Measurements from ENCODE around the gene HIPK2. TPM values are rescaled to one million over a fixed set of nuclear protein-coding genes. Genes with fewer than 3 reads are reported as not detected.

HIPK2 gene
- total RNA-seq, 1 donor from 2014 or later: 186 TPM

DNA sequence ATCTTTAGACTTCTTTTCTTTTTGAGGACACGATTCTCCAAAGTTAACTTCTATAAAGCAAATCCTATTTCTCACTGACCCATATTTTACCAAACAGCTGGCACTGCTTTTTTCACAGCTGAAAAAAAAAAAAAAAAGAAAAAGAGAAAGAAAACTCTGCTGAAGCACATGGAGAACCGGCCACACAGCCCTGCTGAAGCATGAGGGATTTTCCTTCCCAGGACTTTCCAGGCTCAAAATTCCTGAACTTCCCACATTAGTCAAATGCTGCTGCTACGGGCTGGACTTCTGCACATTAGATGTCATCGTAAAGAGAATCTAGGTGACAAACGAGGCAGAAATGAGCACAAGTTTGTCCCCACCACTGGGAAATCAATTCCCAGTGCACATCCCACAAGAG lies 25.2 kb downstream of the HIPK2 start:
- no peak for DNase-seq (ENCODE audit: low read depth)

DNA sequence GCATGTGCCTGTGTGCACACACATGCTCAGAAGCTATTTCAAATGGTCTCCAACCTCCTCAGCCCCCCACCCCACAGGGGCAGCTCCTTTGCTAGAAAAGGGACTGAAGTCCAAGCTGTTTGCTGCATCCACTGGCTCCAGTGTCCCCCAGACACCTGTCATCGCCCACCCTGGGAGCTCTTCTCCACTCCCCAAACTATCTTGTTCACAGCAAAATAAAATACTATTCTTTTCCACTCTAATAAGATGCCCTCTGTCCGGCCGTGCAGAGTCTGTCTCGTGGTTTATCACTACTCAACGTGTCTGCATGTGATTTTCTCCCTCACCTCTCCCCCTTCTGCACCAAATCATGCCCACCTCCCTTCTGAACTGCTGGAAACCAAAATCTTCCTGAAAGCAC lies 25.6 kb downstream of the HIPK2 start:
- DNase-seq (ENCODE audit: low read depth): no peak

DNA sequence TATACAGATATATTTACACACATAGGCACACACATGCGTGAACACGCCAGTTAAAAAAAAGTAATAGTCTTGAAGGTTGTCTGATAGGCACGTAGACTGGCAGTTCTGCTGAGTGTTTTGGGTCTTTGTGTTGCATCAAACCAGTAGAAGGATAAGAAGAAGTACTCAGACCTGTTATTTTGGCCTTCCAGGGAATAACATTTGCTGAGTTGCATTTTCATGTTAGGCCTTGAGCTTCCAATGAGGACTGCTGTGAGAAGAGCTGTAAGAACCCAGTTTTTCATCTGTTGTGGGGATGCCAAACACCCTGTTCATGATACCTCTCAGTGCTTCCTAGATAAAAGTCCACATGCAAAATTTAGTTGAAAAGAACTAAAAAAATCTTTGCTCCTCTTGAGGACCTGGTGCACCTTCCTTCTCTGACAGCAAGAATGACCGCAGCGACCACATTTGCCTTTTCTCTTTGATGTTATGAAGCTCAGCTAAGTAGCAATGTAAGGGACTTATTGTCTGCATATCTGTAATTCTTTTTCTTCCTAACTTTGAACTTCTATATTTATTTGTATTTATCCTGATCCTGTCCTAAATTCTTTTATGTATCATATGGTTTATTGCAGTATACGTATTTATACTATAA lies 27.2 kb downstream of the HIPK2 start:
- no peak for DNase-seq (ENCODE audit: low read depth)

DNA sequence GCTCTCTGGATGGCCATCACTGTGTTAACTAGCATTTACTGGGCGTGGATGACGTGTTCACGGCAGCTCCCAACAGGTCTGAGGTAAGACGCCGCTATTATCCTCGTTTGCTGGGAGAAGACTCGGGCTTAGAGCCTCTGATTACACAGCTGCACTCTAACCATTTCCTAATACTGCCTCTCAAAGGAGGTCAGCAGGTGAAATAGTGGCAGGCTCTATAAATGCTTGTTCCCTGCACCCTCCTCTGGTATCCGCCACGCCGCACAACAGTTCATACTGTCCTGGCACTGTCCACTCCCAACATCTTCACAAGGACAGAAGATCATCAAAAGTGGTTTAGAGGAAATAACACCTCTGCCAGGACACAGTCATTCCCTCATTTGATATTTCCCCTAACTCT lies 28.3 kb downstream of the HIPK2 start:
- DNase-seq (ENCODE audit: low read depth): no peak

DNA sequence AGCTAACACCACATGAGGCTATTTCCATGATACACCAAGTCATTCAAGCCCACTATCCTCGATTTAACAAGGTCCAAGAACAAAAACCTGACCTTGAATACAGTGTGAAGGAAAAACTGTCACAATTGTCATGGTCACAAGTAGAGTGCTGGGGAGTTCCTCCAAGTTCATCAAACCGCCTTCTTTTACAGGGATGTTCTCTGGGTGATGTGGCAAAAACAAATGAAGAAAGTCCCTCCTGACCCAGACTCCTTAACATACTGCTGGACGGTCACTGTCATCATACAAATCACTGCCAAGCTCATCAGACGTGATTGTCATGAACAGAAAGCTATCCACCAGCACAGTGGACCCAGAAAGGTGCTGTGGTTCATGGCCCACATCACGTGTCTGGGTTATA lies 28.9 kb downstream of the HIPK2 start:
- no peak for DNase-seq (ENCODE audit: low read depth)

DNA sequence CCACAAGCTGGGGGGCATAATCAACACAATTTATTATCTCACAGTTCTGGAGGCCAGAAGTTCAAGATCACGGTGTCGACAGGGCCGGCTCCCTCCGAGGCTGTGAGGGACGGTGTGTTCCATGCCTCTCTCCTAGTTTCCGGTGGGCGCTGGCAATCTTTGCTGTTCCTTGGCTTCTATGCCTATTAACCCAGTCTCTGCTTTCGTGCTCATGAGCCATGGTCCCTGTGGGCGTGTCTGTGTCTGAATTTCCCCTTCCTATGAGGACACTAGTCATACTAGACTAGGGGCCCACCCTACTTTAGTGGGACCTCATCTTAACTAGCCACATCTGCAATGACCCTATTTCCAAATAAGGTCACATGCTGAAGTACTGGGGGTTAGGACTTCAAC lies 29.4 kb downstream of the HIPK2 start:
- no peak for DNase-seq (ENCODE audit: low read depth)

DNA sequence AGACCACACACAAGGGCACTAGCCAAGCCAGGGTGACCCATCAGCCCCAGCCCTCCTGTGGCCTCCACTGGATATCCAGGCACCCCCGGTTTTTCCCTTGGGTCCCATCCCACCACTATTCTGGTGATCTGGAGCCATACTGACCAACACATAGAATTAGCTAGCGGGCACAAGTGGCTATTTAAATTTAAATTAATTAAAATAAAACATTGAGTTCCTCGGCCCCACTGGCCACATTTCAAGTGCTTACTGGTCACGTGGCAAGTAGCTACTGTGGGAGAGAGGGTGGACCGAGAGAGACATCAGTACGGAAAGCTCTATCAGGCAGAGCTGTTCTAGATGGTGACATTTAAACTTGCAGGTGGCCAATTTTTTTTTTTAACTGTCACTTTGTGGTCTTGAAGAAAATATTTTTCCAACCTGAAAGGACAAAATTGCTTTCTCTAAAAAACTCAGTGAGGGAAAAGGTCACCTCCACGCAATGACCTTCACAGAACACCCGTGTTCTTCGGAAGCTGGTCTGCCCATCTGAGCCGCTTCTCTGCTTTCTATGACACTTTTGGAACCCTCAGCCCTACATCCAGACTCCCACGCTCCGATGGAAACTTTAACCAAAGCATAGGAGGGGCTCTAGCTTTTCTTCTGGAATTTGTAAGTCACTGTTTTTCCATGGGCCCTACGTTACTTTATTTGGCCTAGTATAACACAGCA lies 30.0 kb downstream of the HIPK2 start:
- no peak for DNase-seq (ENCODE audit: low read depth)

DNA sequence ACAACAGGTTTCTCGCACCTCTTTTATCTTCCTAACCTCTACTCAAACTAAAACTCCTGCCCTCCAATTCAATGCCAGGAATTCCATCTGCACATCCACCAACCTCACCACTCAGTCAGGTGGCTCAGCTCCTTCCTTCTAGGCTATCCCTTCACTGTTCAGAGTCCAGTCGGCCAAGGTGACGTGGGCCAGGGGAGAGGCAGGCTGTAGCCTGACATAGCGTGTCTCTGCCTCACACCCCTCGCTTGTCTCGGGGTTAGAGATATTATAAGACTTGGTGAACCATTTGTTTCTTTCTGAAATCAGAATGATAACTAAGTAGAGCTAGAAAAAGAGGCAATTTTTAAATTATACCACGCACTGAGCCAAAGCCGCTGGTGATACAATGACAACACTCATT lies 31.1 kb downstream of the HIPK2 start:
- DNase-seq (ENCODE audit: low read depth): no peak

DNA sequence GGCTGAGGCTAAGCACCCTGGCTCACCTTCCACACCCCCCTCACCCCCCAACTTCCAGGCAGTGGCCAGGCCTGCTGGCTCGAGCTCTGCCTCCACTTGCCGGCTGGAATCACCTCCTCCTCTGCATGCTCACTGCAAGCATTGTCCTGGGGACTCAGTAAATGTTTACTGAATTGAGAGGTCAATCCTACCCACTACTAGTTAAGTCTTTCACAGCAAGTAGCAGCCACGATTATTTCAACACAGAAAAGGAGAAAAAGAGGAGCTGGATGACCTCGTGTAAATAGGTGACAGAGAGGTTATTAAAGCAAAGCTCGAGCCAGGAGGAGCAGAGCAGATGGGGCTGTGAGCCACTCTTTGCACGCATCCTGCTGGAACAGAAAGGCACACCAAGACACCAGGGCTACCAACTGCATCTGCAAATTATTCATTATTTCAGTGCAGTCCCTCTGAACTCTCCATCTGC lies 32.1 kb downstream of the HIPK2 start:
- peak; percentile 69 for DNase-seq (ENCODE audit: low read depth)

DNA sequence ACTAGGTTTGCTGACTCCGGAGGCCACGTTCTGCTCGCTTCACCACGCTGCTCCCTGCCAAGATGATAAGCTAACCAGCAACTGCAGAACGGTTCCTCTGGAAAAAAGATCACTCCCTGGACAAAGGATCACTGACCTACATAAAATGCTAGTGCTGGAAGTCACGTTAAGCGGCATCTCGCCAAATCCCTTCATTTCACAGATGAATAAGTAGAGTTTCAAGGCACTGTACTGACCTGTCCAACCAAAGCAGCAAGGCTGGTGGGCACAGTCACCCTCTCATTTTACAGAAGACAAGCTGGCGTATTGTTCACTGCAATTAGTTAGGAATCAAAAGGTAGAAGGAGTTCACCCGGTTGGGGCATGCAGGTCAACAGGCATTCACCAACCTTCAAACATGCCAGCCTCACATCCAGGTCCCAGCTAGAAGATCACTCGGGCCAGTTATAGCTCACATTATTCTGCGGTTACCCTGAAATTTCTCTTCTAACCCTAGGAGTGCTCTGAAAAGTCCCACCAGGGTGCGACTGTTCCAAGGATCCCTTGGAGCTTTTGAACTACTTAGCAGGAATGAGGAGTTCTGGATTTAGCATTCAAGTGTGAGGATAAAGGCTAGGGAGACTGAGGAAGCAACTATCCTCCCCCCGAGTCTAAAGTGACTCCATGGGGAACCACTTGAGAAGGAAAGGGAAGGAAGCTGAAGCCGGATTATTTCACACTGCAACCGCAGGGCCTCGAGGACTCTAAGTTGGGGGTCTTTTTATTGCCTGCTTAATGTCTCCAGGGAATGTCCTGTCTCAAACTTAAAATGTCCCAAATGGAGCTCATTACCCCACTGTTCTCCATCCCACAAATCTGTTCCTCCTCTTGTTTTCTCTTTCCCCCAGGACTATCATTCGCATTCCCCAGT lies 32.8 kb downstream of the HIPK2 start:
- DNase-seq (ENCODE audit: low read depth): no peak

DNA sequence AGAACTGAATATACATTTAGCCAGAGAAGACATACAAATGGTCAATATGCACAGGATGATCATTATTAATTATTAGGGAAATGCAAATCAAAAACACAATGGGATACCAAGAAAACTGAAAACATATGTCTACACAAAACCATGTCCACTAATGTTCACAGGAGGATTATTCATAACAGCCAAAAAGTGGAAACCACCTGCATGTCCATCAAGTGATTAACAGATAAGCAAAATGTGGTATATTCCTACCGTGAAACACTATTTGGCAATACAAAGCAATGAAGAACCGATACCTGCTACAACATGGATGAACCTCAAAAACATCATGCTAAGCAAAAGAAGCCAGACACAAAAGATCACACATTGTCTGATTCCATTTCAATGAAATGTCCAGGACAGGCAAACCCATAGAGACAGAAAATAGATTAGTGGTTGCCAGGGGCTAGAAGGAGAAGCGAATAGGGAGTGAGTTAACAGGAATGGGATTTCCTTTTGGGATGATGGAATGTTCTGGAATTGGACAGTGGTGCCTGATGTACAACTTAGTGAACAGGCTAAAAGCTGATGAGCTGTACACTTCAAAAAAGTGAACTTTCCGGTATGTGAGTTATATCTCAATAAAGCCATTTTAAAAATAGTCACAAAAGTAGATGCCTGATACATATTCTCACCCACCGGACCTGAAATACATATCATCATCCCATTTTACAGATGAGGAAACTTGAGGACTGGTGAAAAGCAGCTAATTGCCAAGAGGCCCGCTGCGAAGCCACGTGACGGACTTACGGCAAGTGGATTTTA lies 33.6 kb downstream of the HIPK2 start:
- DNase-seq (ENCODE audit: low read depth): no peak

DNA sequence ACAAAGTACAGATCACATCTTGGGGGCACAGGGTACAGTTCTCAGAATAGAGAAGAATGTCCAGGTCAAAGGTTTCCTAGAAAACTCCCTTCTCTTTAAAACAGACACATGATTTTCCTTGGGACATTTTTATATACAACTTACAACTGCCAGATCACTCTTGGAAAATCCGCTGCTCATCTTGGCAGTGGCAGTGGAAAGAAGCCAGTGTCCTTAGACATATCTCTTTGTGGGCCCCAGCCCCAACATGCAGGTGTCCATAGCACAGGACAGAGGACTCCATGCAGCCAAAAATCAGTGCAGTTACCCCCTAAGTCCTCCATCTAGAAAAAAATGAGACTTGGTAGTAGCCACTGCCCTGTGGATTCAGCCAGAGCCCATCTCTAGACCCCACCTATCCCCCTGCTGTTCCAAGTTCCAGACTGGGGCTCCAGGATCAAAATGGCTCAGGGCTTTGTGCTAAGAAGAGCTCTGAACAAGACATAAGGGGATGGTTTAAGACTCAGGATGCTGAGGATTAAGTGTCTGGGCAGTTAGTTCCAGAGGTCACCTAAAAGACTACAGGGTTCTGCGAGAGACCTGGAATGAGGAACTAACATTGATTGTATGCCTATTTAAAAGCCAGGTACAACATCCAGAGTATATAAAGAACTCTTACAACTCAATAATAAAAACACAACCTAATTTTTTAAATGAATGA lies 34.4 kb downstream of the HIPK2 start:
- DNase-seq (ENCODE audit: low read depth): no peak

DNA sequence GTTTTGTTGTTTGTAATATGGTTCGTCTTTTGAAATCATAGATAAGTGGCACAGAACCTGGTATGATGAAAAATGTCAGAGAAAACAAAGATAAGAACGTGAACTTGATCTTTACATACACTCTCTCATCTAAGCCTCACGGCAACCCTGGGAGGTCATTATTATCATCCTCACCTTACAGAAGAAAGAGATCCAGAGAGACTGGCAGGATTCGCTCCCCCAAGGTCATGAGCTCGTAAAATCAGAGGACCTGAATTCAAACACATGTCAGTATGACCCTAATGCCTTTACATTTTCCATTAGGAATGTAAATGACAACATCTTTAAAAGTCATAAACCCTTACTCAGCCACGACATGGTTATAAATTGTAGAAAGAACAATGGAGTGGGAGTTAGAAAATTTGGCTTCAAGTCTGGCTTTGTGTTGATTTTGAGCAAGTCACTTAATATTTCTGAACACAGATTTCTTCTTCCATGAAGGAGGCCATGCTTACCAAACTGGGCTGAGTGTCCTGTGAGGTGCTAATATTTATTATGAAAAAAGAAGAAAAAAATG lies 35.9 kb downstream of the HIPK2 start:
- DNase-seq (ENCODE audit: low read depth): no peak

DNA sequence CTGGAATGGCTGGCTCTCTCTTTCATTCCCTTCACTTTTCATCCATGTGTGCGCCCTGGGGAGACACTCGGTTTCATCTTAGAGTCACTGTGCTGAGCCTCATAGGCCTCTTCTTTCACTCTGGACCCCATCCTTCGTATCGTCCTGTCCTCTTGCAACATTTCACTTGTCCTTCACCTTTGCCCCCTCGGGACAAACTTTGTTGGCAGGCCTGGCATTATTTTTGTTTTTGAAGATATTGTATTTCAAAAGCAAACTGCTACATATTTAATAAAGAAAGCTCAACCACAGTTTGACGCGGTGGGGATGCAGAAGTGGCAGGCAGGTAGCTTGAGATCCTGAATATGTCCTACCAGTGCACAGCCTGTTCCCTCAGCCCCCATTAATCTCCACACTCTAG lies 36.6 kb downstream of the HIPK2 start:
- no peak for DNase-seq (ENCODE audit: low read depth)

DNA sequence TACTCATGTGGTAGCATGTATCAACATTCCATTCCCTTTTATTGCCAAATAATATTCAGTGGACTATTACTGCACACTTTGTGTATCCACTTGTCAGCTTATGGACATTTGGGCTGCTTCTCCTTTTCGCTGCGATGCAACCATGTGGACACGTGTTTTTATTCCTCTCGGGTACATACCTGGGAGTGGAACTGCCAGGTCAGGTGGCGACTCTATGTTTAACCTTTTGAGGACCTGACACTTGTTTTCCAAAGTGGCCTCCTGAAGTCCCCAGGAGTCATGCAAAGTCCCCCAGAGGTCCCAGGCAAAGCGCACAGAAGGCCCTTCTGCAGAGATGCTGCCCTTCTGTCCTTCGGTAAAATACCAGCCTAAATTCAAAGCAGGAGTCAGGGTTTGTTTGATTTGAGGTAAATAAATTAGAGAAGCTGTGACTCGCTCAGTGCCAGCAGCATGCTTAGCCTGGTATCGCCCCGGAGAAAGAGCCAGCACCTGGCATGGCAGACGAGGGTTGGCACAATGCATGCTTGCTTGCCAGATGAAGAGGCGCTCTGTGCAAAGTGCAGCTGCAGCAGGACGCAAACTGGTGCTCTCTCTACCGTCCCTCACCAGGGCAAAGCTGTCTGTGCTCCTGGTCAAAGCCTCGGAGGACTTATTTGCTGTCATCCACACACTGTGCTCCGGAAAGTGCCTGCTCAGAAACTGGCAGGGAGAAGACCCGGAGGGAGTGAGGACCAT lies 37.8 kb downstream of the HIPK2 start:
- DNase-seq (ENCODE audit: low read depth): no peak

DNA sequence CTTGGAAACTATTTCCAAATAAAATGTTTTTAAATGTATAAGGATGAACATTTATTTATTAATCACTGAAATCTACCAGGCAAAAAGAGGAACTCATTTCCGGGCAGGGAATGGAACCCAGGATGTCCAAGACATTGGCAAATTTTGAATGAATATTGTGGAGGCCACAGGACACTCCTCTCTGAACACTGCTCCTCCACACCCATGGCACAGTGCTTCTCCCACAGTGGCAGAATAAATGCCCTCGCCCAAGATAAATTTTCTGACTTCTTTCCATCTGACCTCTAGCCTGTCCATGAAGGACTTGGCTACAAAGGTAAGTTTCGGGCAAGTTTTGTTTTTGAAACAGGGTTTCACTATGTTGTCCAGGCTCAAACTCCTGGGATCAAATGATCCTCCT lies 39.0 kb downstream of the HIPK2 start:
- DNase-seq (ENCODE audit: low read depth): no peak

DNA sequence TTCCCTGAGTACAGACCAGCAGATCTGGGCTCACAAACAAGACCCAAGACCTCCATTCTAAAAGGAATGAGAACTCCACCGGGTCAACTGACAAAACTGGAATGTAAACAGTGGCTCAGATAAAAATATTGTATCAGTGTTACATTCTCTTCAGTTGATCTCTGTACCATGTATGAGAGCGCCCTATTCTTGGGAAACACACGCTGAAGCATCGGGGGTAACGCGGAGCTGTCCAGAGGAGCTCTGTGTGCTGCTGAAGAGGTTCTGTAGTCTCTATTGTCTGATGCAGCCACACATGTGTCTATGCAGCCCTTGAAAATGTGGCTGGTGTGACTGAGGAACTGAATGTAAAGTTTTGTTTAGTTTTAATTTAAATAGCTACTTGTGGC lies 39.7 kb downstream of the HIPK2 start:
- DNase-seq (ENCODE audit: low read depth): no peak

DNA sequence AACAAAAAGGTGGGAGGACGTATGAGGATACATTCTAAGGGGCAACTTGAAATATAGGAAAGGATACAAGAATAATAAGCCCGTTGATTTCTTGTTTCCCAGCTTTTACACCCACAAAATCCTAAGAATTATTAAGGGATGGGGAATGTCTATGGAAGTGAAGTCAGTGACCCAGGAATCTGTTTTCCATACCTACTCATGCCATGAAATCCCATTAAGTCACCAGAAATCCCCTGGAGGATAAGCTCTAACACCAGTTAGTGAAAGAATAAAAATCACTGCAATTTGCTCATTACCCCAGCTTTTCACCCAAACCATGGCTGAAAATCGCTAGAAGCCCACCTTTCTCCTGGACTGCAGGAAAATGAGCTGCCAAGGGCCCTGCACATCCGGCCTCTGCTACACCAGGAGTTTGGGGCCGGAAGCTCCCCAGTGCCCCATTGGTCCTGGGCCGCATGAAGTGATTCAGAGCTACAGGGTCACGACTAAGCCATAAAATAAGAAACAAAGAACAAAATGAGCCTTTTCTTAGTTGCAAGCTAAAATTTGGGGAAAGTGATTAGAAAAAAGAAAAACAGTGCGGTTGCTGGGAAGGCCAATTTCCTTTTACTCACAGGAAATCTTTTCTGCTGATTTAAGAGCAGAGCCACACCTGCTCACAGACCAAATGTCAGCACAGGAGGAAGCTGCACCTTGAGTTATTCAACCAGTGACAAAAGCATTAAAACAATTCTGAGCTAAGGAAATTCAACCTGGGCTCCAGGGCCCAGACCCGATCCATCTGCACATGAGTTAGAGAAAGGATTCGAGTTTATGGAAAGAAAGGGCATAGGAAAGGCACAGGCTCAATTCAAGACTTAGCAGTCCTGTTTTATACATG lies 40.3 kb downstream of the HIPK2 start:
- DNase-seq (ENCODE audit: low read depth): peak; percentile 60

DNA sequence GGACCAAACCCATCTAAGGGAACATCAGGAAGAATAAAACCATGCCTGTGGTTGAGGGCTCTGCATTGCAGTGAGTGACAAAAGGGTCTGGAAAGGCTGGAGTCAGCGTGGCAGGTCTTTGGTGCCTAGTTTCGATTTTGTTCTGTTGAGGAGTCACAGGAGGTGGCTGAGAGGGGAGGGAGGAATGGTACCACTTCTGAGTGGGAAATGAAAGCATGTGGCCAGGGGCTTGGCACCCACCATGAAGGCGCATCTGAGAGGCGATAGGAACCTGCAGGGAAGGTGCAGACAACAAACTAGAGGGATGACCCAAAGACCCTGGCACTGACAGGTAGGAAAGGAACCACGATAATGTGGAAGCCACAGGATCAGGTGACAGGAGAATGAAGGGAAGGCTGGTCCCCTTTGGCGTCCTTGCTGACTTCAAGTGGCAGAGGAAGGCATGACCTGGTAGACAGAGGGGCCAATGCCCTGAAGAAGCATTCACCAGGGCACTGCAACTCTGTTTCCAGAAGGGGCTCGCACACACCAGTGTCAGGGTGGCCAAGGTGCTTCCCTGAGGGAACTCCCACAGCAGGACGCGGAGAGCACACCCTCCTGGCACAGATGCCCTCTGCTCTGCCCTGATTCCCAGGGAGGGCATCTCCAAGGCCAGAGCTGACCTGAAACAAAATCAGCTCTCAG lies 41.7 kb downstream of the HIPK2 start:
- no peak for DNase-seq (ENCODE audit: low read depth)
